H9 (cell line): ENCODE measurements around the gene TENM3. TPM values are rescaled to one million over a fixed set of nuclear protein-coding genes. Genes with fewer than 3 reads are reported as not detected.

ENCODE experiments used
- DNase-seq: peaks from one replicate; pipeline ENCODE4 v3.0.0-alpha.2; 2017
- H2AFZ ChIP-seq: one replicate; pipeline ENCODE4 v1.6.1; 2013; ENCODE audit warnings: mild to moderate bottlenecking, low read length, control low read depth, moderate library complexity
- H2AK5ac ChIP-seq: 2 replicates; pipeline ENCODE4 v1.6.1; 2013; ENCODE audit warnings: low read length, control low read depth, mixed read lengths; ENCODE audit not compliant: insufficient read length
- H2BK120ac ChIP-seq: one replicate; pipeline ENCODE4 v1.6.1; 2013; ENCODE audit warnings: low read depth, mild to moderate bottlenecking, low read length, control low read depth, inconsistent platforms; ENCODE audit not compliant: poor library complexity, severe bottlenecking
- H2BK12ac ChIP-seq: 2 replicates; pipeline ENCODE4 v1.6.1; 2013; ENCODE audit warnings: low read length, control low read depth, mixed read lengths, low read depth; ENCODE audit not compliant: insufficient read length
- H2BK15ac ChIP-seq: 2 replicates; pipeline ENCODE4 v1.6.1; 2013; ENCODE audit warnings: low read depth, low read length, control low read depth
- H2BK20ac ChIP-seq: one replicate; pipeline ENCODE4 v1.6.1; 2013; ENCODE audit warnings: low read depth, mild to moderate bottlenecking, low read length, control low read depth, inconsistent platforms; ENCODE audit not compliant: poor library complexity, severe bottlenecking
- H2BK5ac ChIP-seq: 2 replicates; pipeline ENCODE4 v1.6.1; 2013; ENCODE audit warnings: low read length, control low read depth, mixed read lengths; ENCODE audit not compliant: insufficient read length
- H3K14ac ChIP-seq: 2 replicates; pipeline ENCODE4 v1.6.1; 2013; ENCODE audit warnings: low read length, control low read depth; ENCODE audit not compliant: insufficient read depth
- H3K18ac ChIP-seq: 2 replicates; pipeline ENCODE4 v1.6.1; 2013; ENCODE audit warnings: low read depth, mild to moderate bottlenecking, mixed read lengths, low read length, control low read depth; ENCODE audit not compliant: insufficient read length
- H3K23ac ChIP-seq: 2 replicates; pipeline ENCODE4 v1.6.1; 2013; ENCODE audit warnings: low read length, control low read depth, mixed read lengths, low read depth; ENCODE audit not compliant: insufficient read length
- H3K23me2 ChIP-seq: 2 replicates; pipeline ENCODE4 v1.6.1; 2013; ENCODE audit warnings: low read depth, mild to moderate bottlenecking, mixed read lengths, low read length, control low read depth; ENCODE audit not compliant: insufficient read length, poor library complexity, severe bottlenecking
- H3K27ac ChIP-seq: 2 replicates; pipeline ENCODE4 v1.5.1; 2013; ENCODE audit warnings: low read length, control low read depth, mixed read lengths, low read depth; ENCODE audit not compliant: insufficient read length
- H3K27me3 ChIP-seq: 2 replicates; pipeline ENCODE4 v1.6.1; 2013; ENCODE audit warnings: low read length, control low read depth, inconsistent platforms; ENCODE audit not compliant: insufficient read depth
- H3K4ac ChIP-seq: 2 replicates; pipeline ENCODE4 v1.6.1; 2013; ENCODE audit warnings: low read depth, mild to moderate bottlenecking, control low read depth, inconsistent platforms, low read length, moderate library complexity
- H3K4me1 ChIP-seq: 2 replicates; pipeline ENCODE4 v1.6.1; 2013; ENCODE audit warnings: low read length, control low read depth, inconsistent platforms; ENCODE audit not compliant: insufficient read depth
- H3K4me2 ChIP-seq: 2 replicates; pipeline ENCODE4 v1.6.1; 2013; ENCODE audit warnings: low read length, control low read depth, mixed read lengths; ENCODE audit not compliant: insufficient read length, insufficient read depth
- H3K56ac ChIP-seq: 2 replicates; pipeline ENCODE4 v1.6.1; 2013; ENCODE audit warnings: low read depth, mild to moderate bottlenecking, mixed read lengths, low read length, control low read depth; ENCODE audit not compliant: insufficient read length
- H3K79me1 ChIP-seq: 2 replicates; pipeline ENCODE4 v1.6.1; 2013; ENCODE audit warnings: low read depth, mild to moderate bottlenecking, moderate library complexity, low read length, control low read depth, inconsistent platforms; ENCODE audit not compliant: insufficient read depth, poor library complexity, severe bottlenecking
- H3K79me2 ChIP-seq: 2 replicates; pipeline ENCODE4 v1.6.1; 2013; ENCODE audit warnings: low read length, control low read depth, inconsistent platforms; ENCODE audit not compliant: insufficient read depth
- H3K9ac ChIP-seq: 2 replicates; pipeline ENCODE4 v1.6.1; 2013; ENCODE audit warnings: low read length, control low read depth, mixed read lengths; ENCODE audit not compliant: insufficient read length; ENCODE audit errors: extremely low read depth
- H3K9me3 ChIP-seq: one replicate; pipeline ENCODE4 v1.6.1; 2013; ENCODE audit warnings: low read depth, low read length, inconsistent platforms; ENCODE audit not compliant: control insufficient read depth
- H3T11ph ChIP-seq: one replicate; pipeline ENCODE4 v1.6.1; 2013; ENCODE audit warnings: mild to moderate bottlenecking, low read length, control low read depth, inconsistent platforms
- H4K20me1 ChIP-seq: one replicate; pipeline ENCODE4 v1.6.1; 2013; ENCODE audit not compliant: control insufficient read depth, insufficient read length, insufficient read depth
- H4K5ac ChIP-seq: 2 replicates; pipeline ENCODE4 v1.6.1; 2013; ENCODE audit warnings: low read depth, mild to moderate bottlenecking, mixed read lengths, low read length, control low read depth; ENCODE audit not compliant: insufficient read length
- H4K8ac ChIP-seq: replicated peaks from 2 replicates; pipeline ENCODE4 v1.6.1; 2013; ENCODE audit warnings: low read length, control low read depth, mixed read lengths, low read depth; ENCODE audit not compliant: insufficient read length
- H4K91ac ChIP-seq: 2 replicates; pipeline ENCODE4 v1.6.1; 2013; ENCODE audit warnings: low read depth, mild to moderate bottlenecking, moderate library complexity, mixed read lengths, low read length, control low read depth; ENCODE audit not compliant: insufficient read length
- H3K27ac Mint-ChIP-seq, 3 experiments: 2 replicates in 2 of 3; 3 replicates in 1 of 3; pipeline ENCODE4 v1.8.0; 2020 to 2021; ENCODE audit warnings: mixed read lengths in 3 of 3, mild to moderate bottlenecking in 1 of 3, moderate library complexity in 1 of 3
- H3K27me3 Mint-ChIP-seq: 2 replicates; pipeline ENCODE4 v1.8.0; 2021; ENCODE audit warnings: low read depth, mild to moderate bottlenecking, moderate library complexity, mixed read lengths
- H3K36me3 Mint-ChIP-seq, 3 experiments: 2 replicates in 2 of 3; 3 replicates in 1 of 3; pipeline ENCODE4 v1.8.0; 2020 to 2021; ENCODE audit warnings: low read depth in 3 of 3, mixed read lengths in 3 of 3; ENCODE audit not compliant: insufficient read depth in 1 of 3
- H3K4me1 Mint-ChIP-seq, 2 experiments: 2 replicates each; pipeline ENCODE4 v1.8.0; 2020; ENCODE audit warnings: mixed read lengths in 2 of 2
- H3K4me3 Mint-ChIP-seq, 2 experiments: 2 replicates in 1 of 2; 3 replicates in 1 of 2; pipeline ENCODE4 v1.8.0; 2020 to 2021; ENCODE audit warnings: mild to moderate bottlenecking in 2 of 2, mixed read lengths in 2 of 2, moderate library complexity in 1 of 2
- H3K9me3 Mint-ChIP-seq, 2 experiments: 2 replicates in 1 of 2; 3 replicates in 1 of 2; pipeline ENCODE4 v1.8.0; 2020; ENCODE audit warnings: mild to moderate bottlenecking in 2 of 2, mixed read lengths in 2 of 2, moderate library complexity in 1 of 2
- WGBS: extraction: QIAGEN DNeasy Blood & Tissue Kit; methylation state at CpG from one replicate; pipeline ENCODE4 v1.1.7; 2013; ENCODE audit warnings: missing lambda C conversion rate, low lambda C conversion rate, mixed read lengths; ENCODE audit not compliant: insufficient read length; ENCODE audit errors: extremely low coverage; 5-methylcytosine and 5-hydroxymethylcytosine counted together
- total RNA-seq: library from RNA; stranded (reverse); gene quantifications from 2 replicates; pipeline ENCODE4 v1.2.1, GENCODE V29; 2021
- TF ChIP-seq, protein P1 (sequence below): fragments of 200-600 bp; sonication (generic); conservative IDR thresholded peaks from 3 replicates; pipeline ENCODE4 v1.8.0; 2021; ENCODE audit warnings: antibody characterized with exemption, mild to moderate bottlenecking

The TENM3 gene
- total RNA-seq, 1 experiment from 2014 or later, result 49.6 TPM

DNA sequence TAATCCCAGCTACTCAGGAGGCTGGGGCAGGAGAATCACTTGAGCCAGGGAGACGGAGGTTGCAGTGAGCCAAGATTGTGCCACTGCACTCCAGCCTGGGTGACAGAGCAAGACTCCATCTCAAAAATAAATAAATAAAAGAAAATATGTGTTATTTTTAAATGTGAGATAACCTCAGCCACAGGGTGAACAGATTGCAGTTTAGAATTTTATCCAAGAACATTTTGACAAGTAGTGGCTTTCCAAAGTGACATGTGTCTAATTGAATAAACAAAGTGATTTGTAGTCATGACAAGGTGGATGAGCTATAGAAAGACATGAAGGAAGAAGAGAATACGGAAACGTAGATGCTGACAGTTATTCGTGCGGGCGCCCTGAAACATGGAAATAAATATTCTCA is 497.9 kb downstream of the TENM3 start:
- no CpG with 5 or more reads among the region's 6 CpGs for WGBS
- no peaks in the 10 kb centered on the region for H3K9me3 Mint-ChIP-seq

More for the DNA sequence above, 497.9 kb downstream of the TENM3 start:
- no peak overlapping the region for H3K9ac ChIP-seq
- H2BK5ac ChIP-seq, result no peak overlapping the region
- H3K18ac ChIP-seq, result no peak overlapping the region
- H3K23ac ChIP-seq, result no peak overlapping the region
- H3K27me3 Mint-ChIP-seq, result no peaks in the 10 kb centered on the region
- no peak overlapping the region for H2BK12ac ChIP-seq
- no peak overlapping the region for H4K91ac ChIP-seq
- no peak overlapping the region for H4K8ac ChIP-seq
- H2BK20ac ChIP-seq, result no peak overlapping the region
- peaks cover 4 to 7% of the 10 kb centered on the region in 2 experiments for H3K4me1 Mint-ChIP-seq
- no peak overlapping the region for H3K27ac ChIP-seq
- no peak overlapping the region for H3K56ac ChIP-seq
- no peak overlapping the region for H3T11ph ChIP-seq
- no peak overlapping the region for H2AFZ ChIP-seq
- no peak overlapping the region; a peak in 1 of 7 replicates for H3K27ac Mint-ChIP-seq
- H3K4me1 ChIP-seq, result no peaks in the 10 kb centered on the region
- no peak overlapping the region for H3K4ac ChIP-seq
- H3K4me3 Mint-ChIP-seq, result no peak overlapping the region
- H2BK120ac ChIP-seq, result no peak overlapping the region
- H3K23me2 ChIP-seq, result no peaks in the 10 kb centered on the region
- TF ChIP-seq, protein P1, sequence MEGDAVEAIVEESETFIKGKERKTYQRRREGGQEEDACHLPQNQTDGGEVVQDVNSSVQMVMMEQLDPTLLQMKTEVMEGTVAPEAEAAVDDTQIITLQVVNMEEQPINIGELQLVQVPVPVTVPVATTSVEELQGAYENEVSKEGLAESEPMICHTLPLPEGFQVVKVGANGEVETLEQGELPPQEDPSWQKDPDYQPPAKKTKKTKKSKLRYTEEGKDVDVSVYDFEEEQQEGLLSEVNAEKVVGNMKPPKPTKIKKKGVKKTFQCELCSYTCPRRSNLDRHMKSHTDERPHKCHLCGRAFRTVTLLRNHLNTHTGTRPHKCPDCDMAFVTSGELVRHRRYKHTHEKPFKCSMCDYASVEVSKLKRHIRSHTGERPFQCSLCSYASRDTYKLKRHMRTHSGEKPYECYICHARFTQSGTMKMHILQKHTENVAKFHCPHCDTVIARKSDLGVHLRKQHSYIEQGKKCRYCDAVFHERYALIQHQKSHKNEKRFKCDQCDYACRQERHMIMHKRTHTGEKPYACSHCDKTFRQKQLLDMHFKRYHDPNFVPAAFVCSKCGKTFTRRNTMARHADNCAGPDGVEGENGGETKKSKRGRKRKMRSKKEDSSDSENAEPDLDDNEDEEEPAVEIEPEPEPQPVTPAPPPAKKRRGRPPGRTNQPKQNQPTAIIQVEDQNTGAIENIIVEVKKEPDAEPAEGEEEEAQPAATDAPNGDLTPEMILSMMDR, result no peak
- H3K4me2 ChIP-seq, result no peak overlapping the region
- H4K20me1 ChIP-seq, result no peaks in the 10 kb centered on the region
- H3K27me3 ChIP-seq, result peaks cover 2% of the 10 kb centered on the region; the same call in 1 of the 2 replicates
- DNase-seq, result no peak
- no peak overlapping the region for H2AK5ac ChIP-seq
- H3K9me3 ChIP-seq, result no peaks in the 10 kb centered on the region
- H2BK15ac ChIP-seq, result no peak overlapping the region
- no peak overlapping the region for H3K14ac ChIP-seq
- H4K5ac ChIP-seq, result no peak overlapping the region
- H3K79me1 ChIP-seq, result no peaks in the 10 kb centered on the region
- H3K79me2 ChIP-seq, result no peaks in the 10 kb centered on the region; the same call in 1 of the 2 replicates
- H3K36me3 Mint-ChIP-seq, result peaks cover 9 to 14% (median 12%) of the 10 kb centered on the region in 3 experiments; a peak in 5 of 7 replicates
